OCI-M2 (cell line): ENCODE data around the gene CCZ1B.
"Not testable (repeated sequence)": the region's sequence is repeated elsewhere in the genome, so short reads cannot be mapped to it uniquely, and the experiment has no call there.

Source experiments
- DNase-seq: peaks from one replicate; lab custom pipeline; 2025; ENCODE audit not compliant: unreplicated experiment; lab: John Stamatoyannopoulos, UW

The CCZ1B gene

GRCh38 chr7:6749335-6749734, 76.7 kb downstream of the CCZ1B start:
- not testable (repeated sequence) for DNase-seq
